Esophagus muscularis mucosa (tissue), 4 donors: ENCODE results near the gene TTYH3.

ENCODE experiments used
- EP300 ChIP-seq: sonication (generic); formaldehyde crosslinking; IDR thresholded peaks from one replicate; pipeline ENCODE4 v1.6.1; 2017; ENCODE audit warnings: antibody characterized with exemption
- POLR2A ChIP-seq: fragments of 450-650 bp; IDR thresholded peaks from one replicate; pipeline ENCODE4 v1.6.1; 2017; ENCODE audit warnings: antibody characterized with exemption, moderate library complexity, mild to moderate bottlenecking, low read depth
- POLR2AphosphoS5 ChIP-seq, 2 donors: sonication (generic); formaldehyde crosslinking; IDR thresholded peaks; one replicate each; pipeline ENCODE4 v1.6.1; 2017; ENCODE audit warnings: antibody characterized with exemption in 2 of 2
- TF ChIP-seq, protein P1 (sequence below), 3 experiments: fragments of 200-600 bp in 2 of 3; fragments of 450-650 bp in 1 of 3; sonication (generic) in 2 of 3; IDR thresholded peaks; one replicate each; pipeline ENCODE4 v1.5.1; 2017 to 2019; ENCODE audit warnings: antibody characterized with exemption in 3 of 3, mild to moderate bottlenecking in 2 of 3, moderate library complexity in 1 of 3

DNA sequence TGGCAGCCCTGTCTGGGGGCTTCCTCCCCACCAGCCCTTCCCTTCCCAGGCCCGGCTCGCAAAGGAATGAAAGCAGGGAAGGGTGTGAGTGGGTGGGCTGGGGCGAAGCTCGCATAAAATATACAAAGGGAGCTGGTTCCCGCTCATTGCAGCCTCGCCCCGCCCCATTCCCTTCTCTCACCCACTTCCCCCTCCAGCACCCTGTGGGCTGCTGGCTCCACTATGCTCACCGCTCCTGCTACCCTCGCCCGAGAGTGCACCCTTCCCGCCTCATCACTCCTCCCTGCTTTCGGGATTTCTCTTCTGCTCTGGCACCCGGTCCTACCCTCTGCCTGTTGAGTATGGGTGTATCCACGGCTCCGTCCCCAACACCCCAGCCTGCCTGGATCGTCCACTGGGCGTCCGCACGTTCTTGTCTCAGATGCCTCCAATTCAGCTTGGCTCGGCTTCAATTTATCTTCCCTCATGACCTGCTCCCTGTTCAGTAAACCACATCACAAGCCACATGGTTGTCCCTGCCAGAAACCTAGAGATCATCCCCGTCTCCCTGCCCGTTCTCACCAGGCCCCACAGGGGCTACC, 14.4 kb upstream of the TTYH3 start:
- TF ChIP-seq, protein P1, sequence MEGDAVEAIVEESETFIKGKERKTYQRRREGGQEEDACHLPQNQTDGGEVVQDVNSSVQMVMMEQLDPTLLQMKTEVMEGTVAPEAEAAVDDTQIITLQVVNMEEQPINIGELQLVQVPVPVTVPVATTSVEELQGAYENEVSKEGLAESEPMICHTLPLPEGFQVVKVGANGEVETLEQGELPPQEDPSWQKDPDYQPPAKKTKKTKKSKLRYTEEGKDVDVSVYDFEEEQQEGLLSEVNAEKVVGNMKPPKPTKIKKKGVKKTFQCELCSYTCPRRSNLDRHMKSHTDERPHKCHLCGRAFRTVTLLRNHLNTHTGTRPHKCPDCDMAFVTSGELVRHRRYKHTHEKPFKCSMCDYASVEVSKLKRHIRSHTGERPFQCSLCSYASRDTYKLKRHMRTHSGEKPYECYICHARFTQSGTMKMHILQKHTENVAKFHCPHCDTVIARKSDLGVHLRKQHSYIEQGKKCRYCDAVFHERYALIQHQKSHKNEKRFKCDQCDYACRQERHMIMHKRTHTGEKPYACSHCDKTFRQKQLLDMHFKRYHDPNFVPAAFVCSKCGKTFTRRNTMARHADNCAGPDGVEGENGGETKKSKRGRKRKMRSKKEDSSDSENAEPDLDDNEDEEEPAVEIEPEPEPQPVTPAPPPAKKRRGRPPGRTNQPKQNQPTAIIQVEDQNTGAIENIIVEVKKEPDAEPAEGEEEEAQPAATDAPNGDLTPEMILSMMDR (IDR thresholded peaks at IDR 0.05): no peak
- TF ChIP-seq EP300 (no peak), POLR2A (no peak), POLR2AphosphoS5 (IDR thresholded peaks at IDR 0.05) (no peak)
